ENCODE results near the gene ZNF223.

Gene ZNF223

GRCh38 chr19:44051650-44052402 is at the start of gene ZNF223:
ZNF223 (plus strand) TSS chr19:44052036; CDS start chr19:44055177, 3,141 bp downstream.
- DNase-seq = peak; percentile 97

- no peak for DNase-seq
Measured at GRCh38 chr19:44002212-44002565, 49.6 kb upstream of the ZNF223 start.

GRCh38 chr19:44002566-44003460 is 49.0 kb upstream of the ZNF223 start, which contains the start of gene ZNF230:
ZNF230 (plus strand) TSS chr19:44002957; CDS start chr19:44007079, 4,122 bp downstream.
- DNase-seq = peak; percentile 99

- peak; percentile 5 for DNase-seq
Measured at GRCh38 chr19:44003461-44004009, 48.3 kb upstream of the ZNF223 start.

GRCh38 chr19:44005973-44006372 is 45.9 kb upstream of the ZNF223 start:
- no peak for DNase-seq

GRCh38 chr19:44007473-44007872 is 44.4 kb upstream of the ZNF223 start:
- no peak for DNase-seq

- peak; percentile 1 for DNase-seq
Measured at GRCh38 chr19:44010468-44010867, 41.4 kb upstream of the ZNF223 start.

GRCh38 chr19:44019498-44019897 is 32.3 kb upstream of the ZNF223 start:
- no peak for DNase-seq

GRCh38 chr19:44021221-44021620 is 30.6 kb upstream of the ZNF223 start:
- no peak for DNase-seq

- DNase-seq = no peak
Measured at GRCh38 chr19:44024900-44025216, 27.0 kb upstream of the ZNF223 start.

- DNase-seq = peak; percentile 96
Measured at GRCh38 chr19:44025217-44025936, 26.5 kb upstream of the ZNF223 start, which contains the start of gene ZNF222. ZNF222 (plus strand) TSS chr19:44025379; CDS start chr19:44025437, 58 bp downstream.

GRCh38 chr19:44026622-44027021 is 25.2 kb upstream of the ZNF223 start:
- DNase-seq = no peak

GRCh38 chr19:44032001-44032610 is 19.7 kb upstream of the ZNF223 start:
- DNase-seq = no peak

GRCh38 chr19:44042147-44042546 is 9.7 kb upstream of the ZNF223 start:
- no peak for DNase-seq

- no peak for DNase-seq
Measured at GRCh38 chr19:44050740-44051649, 841 bp upstream of the ZNF223 start.

GRCh38 chr19:44055870-44056269 is 4.0 kb downstream of the ZNF223 start:
- no peak for DNase-seq

GRCh38 chr19:44059229-44059628 is 7.4 kb downstream of the ZNF223 start:
- no peak for DNase-seq

GRCh38 chr19:44061038-44061437 is 9.2 kb downstream of the ZNF223 start:
- DNase-seq = no peak

- no peak for DNase-seq
Measured at GRCh38 chr19:44066305-44066704, 14.5 kb downstream of the ZNF223 start.

GRCh38 chr19:44069415-44069814 is 17.6 kb downstream of the ZNF223 start:
- DNase-seq = no peak

- peak; percentile 98 for DNase-seq
Measured at GRCh38 chr19:44071824-44072542, 20.1 kb downstream of the ZNF223 start, which contains the start of gene ZNF284. ZNF284 (plus strand) TSS chr19:44072159; CDS start chr19:44076390, 4,231 bp downstream.

Measured in eye (tissue), 1 donor.